HG02588 (cell line): Measurements from ENCODE around the gene MACF1.

Experiments used
- ATAC-seq: cut with Tn5 transposase; IDR thresholded peaks from one replicate; pipeline ENCODE4 v1.9.1; 2021; ENCODE audit warnings: mild to moderate bottlenecking, moderate library complexity; ENCODE audit not compliant: unreplicated experiment

The MACF1 gene

DNA sequence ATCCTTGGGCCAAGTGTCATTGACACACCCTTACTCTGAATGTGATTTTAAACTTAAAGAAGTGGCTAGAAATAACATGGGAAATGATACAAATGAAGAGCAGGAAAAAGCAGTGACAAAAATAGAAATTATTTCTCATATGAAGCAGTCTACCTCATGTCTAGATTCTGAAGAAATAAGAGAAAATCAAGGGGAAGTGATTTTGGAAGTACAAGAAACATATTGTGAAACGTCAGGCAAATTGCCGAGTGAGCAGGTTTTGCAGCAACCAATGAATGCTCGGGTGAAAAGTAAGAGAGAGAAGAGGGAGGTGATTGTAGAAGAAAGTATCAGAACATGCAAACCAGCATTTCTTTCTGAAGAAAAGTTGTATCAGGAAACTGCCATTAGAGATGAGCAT is 130.7 kb downstream of the MACF1 start:
- no peak for ATAC-seq

DNA sequence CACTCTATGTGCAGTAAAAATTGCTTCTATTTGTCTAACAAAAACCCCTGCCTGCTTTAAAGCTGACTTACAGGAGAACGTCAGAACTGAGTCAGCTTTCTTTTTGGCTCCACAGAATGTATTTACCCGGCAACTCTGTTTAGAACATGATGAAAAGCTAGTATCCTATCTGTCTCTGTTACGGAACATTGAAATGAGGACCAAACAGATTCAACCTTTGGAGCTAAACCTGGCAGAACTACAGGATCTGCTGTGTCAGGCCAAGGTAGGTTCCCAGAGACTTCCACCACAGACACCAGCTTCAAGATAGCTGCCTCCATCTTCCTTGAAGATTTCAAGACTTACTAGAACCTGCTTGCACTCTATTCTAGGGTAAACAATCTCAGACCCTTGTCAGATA is 132.6 kb downstream of the MACF1 start:
- no peak for ATAC-seq

DNA sequence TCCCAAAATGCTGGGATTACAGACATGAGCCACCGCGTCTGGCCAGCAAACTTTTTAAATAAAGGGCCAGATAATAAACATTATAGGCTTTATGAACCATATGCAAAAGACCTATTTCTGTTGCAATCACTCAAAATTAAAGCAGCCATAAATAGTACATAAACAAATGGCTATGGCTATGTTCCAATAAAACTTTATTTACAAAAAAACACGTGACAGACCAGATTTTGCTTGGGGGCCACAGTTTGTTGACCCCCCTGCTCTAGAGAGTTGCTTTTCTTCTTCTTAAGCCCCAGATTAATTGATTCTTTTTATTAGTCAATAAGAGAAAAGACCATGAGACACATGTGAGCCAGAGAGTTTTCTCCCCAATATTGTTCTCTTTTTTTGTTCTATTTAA is 138.3 kb downstream of the MACF1 start:
- no peak for ATAC-seq

- ATAC-seq, result no peak
Measured at GRCh38 chr1:39344394-39345154, 140.1 kb downstream of the MACF1 start.

GRCh38 chr1:39346872-39347271 is 142.4 kb downstream of the MACF1 start:
- ATAC-seq, result no peak

DNA sequence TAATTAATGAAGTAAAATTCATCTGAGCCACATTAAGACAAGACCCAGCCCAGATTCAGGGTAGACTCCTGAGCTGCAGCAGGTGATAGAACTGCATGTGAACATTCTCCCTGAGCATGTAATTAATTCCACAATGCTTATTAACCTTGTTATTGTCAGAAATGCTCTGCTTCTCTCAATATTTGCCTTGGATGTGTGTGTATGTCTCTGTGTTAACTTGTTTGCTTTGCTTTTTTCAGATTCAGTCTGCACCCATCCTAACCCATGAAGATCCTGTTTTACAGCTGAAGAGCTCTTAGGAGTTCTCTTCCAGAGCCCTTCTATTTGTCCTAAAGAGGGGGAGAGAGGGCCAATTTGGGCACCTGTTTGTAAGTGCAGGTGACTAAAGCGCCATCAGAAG is 143.8 kb downstream of the MACF1 start:
- no peak for ATAC-seq

DNA sequence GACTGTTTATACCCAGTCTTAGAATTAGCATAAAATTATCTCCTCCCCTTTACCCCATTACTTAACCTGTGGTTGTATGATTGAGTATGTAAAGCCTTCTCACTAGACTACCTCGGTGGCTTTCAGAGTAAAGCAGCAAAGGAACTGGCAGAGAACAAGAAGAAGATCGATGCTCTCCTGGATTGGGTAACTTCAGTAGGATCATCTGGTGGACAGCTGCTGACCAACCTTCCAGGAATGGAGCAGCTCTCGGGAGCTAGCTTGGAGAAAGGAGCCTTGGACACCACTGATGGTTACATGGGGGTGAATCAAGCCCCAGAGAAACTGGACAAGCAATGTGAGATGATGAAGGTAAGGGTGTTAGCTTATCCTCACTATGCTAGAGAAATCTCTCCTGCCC is 148.4 kb downstream of the MACF1 start:
- ATAC-seq, result no peak

DNA sequence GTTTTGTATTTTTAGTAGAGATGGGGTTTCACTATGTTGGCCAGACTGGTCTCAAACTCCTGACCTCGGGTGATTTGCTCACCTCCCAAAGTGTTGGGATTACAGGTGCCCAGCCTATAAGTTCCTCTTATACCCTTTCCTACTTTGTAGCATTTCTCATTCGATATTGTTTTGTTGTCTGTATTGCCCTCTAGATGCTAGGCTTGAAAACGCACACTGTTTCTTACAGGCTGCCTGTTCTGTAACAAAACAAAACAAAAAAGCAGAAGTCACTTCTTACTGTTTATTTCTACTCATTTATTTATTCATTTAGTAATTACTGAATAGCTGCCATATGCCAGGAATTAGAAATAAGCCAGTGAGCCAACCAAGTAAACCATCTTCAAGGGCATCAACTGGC is 150.1 kb downstream of the MACF1 start:
- ATAC-seq, result no peak

GRCh38 chr1:39358491-39358890 is 154.0 kb downstream of the MACF1 start:
- ATAC-seq, result no peak

- no peak for ATAC-seq
Measured at GRCh38 chr1:39359028-39359570, 154.6 kb downstream of the MACF1 start.

GRCh38 chr1:39360731-39361130 is 156.2 kb downstream of the MACF1 start:
- ATAC-seq, result no peak

GRCh38 chr1:39361446-39361845 is 157.0 kb downstream of the MACF1 start:
- no peak for ATAC-seq

- ATAC-seq, result no peak
Measured at GRCh38 chr1:39363267-39363666, 158.8 kb downstream of the MACF1 start.

GRCh38 chr1:39368045-39368444 is 163.6 kb downstream of the MACF1 start:
- ATAC-seq, result no peak

- ATAC-seq, result no peak
Measured at GRCh38 chr1:39369565-39369964, 165.1 kb downstream of the MACF1 start.

- no peak for ATAC-seq
Measured at GRCh38 chr1:39370602-39371001, 166.1 kb downstream of the MACF1 start.

GRCh38 chr1:39372105-39372504 is 167.6 kb downstream of the MACF1 start:
- ATAC-seq, result no peak

GRCh38 chr1:39376656-39377055 is 172.2 kb downstream of the MACF1 start:
- no peak for ATAC-seq

GRCh38 chr1:39378377-39378776 is 173.9 kb downstream of the MACF1 start:
- ATAC-seq, result no peak

GRCh38 chr1:39379187-39379586 is 174.7 kb downstream of the MACF1 start:
- no peak for ATAC-seq

DNA sequence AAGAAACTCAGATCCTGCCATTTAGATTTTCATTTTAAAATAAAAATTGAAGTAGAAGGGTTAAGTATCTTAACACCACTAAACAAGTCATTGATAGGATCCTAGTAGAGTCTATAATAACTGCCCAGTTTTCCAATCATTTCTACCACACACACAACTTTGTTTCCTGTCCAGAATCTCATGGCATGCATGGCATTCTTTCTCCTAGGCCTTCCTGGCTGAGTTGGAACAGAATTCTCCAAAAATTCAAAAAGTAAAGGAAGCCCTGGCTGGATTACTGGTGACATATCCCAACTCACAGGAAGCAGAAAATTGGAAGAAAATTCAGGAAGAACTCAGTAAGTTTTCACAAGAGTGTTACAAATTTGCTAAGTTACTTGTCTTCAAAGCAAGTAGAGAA is 175.5 kb downstream of the MACF1 start:
- ATAC-seq, result no peak

GRCh38 chr1:39381839-39382238 is 177.3 kb downstream of the MACF1 start:
- no peak for ATAC-seq

- no peak for ATAC-seq
Measured at GRCh38 chr1:39384305-39384704, 179.8 kb downstream of the MACF1 start.
